CD4-positive, alpha-beta T cell treated with Interferon alpha-2 for 1 hour (primary cell): ENCODE results near the gene DSG2.
"Not testable (repeated sequence)": the region's sequence is repeated elsewhere in the genome, so short reads cannot be mapped to it uniquely, and the experiment has no call there.

Experiments used
- DNase-seq, 2 donors: peaks; one replicate each; pipeline ENCODE4 v3.0.0-alpha.2; 2020 to 2022

Gene DSG2

GRCh38 chr18:31497836-31498573 is at the start of gene DSG2:
Gene DSG2 (plus strand): TSS chr18:31498177. CDS start chr18:31498252, 75 bp downstream.
- no peak for DNase-seq

GRCh38 chr18:31450409-31450808 is 47.6 kb upstream of the DSG2 start:
- DNase-seq: no peak

- DNase-seq: no peak
Measured at GRCh38 chr18:31451625-31452024, 46.4 kb upstream of the DSG2 start.

GRCh38 chr18:31454066-31454708 is 43.8 kb upstream of the DSG2 start:
- DNase-seq: no peak

- DNase-seq: no peak
Measured at GRCh38 chr18:31469629-31470028, 28.3 kb upstream of the DSG2 start.

- DNase-seq: no peak
Measured at GRCh38 chr18:31478688-31479087, 19.3 kb upstream of the DSG2 start.

GRCh38 chr18:31482051-31482450 is 15.9 kb upstream of the DSG2 start:
- no peak for DNase-seq

- DNase-seq: no peak
Measured at GRCh38 chr18:31483396-31483795, 14.6 kb upstream of the DSG2 start.

- no peak for DNase-seq
Measured at GRCh38 chr18:31484461-31484860, 13.5 kb upstream of the DSG2 start.

GRCh38 chr18:31486165-31486564 is 11.8 kb upstream of the DSG2 start:
- DNase-seq: no peak

GRCh38 chr18:31487246-31488015 is 10.5 kb upstream of the DSG2 start:
- no peak for DNase-seq

GRCh38 chr18:31489311-31489710 is 8.7 kb upstream of the DSG2 start:
- DNase-seq: no peak

GRCh38 chr18:31490387-31490786 is 7.6 kb upstream of the DSG2 start:
- no peak for DNase-seq

- no peak for DNase-seq
Measured at GRCh38 chr18:31490833-31491232, 7.1 kb upstream of the DSG2 start.

GRCh38 chr18:31491586-31491985 is 6.4 kb upstream of the DSG2 start:
- no peak for DNase-seq

- no peak for DNase-seq
Measured at GRCh38 chr18:31492671-31493070, 5.3 kb upstream of the DSG2 start.

- DNase-seq: no peak
Measured at GRCh38 chr18:31493171-31493570, 4.8 kb upstream of the DSG2 start.

- DNase-seq: no peak
Measured at GRCh38 chr18:31493941-31494340, 4.0 kb upstream of the DSG2 start.

- not testable (repeated sequence) for DNase-seq
Measured at GRCh38 chr18:31494705-31495244, 3.2 kb upstream of the DSG2 start.

GRCh38 chr18:31497404-31497835 is 557 bp upstream of the DSG2 start:
- DNase-seq: no peak

GRCh38 chr18:31498574-31499524 is 872 bp downstream of the DSG2 start:
- DNase-seq: no peak

GRCh38 chr18:31500051-31500688 is 2.2 kb downstream of the DSG2 start:
- DNase-seq: no peak
